ENCODE results near the gene LMAN1L.
A peak's percentile ranks its signal among the peaks of the same experiment; 100 is the strongest.

Gene LMAN1L

DNA sequence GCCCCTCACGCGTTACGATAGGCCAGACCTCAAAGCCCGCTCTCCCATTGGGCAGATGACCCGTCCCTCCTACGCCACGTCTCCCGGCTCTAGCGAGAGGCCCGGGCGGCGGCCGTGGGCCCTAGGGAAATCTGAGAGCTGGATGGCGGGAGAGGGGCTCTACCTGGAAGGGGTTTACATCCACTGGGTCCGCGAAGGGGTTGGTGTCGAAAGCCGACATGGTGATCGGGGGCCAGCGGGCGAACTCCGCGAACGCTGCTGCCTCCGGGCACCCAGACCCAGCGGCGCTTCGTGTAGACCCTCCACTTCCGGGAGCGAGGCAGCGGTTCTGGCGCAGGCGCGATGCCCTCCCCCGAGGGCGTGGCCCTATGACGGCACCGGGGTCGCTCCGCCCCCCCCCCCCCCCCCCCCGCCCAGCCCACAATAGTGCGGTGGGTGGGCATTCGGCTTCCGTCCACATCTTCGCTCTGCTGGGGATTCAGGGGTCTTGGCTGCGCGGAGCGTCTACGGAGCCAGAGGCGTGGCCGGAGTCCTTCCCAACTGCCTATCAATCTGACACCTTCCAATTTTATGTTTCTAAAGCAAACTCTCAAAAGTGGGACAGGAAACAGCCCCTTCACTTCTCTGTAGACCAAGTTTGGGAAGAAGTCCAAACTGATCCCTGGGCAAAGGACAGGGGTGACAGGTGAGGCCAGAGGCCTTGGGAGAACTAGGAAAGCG, 60.6 kb downstream of the LMAN1L start, which contains the start of gene SCAMP2:
TSS of gene SCAMP2 (minus strand) at position 330 of the 720 bp plus-strand sequence. CDS start at position 220, 110 bp downstream.
- DNase-seq (ENCODE audit: low read depth, low spot score), result peak; percentile 78
- peak within 1 kb of the TSS; percentile 91 for H3K27ac ChIP-seq

DNA sequence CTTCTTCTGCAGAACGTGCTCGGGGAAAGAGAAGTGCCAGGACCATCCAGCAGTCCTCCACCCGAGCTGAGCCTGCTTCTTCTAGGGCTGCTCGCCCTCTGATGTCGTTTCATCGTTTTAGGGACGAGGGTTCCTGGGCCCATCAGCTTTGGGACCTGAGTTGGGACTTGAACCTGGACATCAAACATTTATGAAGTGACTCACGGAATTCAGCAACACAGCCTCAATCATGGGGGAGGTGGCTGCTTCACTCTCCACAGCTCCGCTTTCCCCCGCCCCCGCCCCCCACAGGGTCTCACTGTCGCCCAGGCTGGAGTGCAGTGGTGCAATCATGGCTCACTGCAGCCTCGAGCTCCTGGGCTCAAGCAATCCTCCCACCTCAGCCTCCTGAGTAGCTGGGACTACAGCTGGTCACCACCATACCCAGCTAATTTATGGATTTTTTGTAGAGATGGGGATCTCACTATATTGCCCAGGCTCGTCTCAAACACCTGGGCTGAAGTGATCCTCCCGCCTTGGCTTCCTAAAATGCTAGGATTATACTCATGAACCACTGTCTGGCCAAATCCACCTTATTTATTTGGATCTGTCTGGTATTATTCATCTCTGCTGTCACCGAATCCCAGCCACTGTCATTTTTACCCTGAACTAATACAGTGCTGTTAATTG, 61.3 kb downstream of the LMAN1L start:
- peak overlapping the region; percentile 91 for H3K27ac ChIP-seq
- no peak for DNase-seq (ENCODE audit: low read depth, low spot score)
